ENCODE results near the gene HIRA. TPM values are rescaled to one million over a fixed set of nuclear protein-coding genes. Genes with fewer than 3 reads are reported as not detected.

HIRA gene
- total RNA-seq, 1 donor from 2014 or later: 27.9 TPM

DNA sequence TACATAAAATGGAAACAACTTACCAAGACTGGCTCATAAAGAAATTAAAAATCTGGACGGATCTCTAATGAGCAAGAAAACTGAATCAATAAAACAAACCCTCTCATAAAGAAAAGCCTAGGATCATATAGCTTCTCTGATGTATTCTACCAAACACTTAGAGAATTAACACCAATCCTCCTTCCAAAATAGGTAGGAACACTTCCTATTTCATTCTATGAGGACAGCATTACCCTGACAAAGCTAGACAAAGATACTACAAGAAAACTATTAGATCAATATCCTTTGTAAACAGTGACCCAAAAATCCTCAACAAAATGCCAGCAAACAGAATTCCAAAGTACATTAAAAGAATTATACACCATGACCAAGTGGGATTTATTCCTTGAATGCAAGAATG is 87.1 kb downstream of the HIRA start:
- H3K27me3 ChIP-seq (ENCODE audit: low read depth): no peaks in the 10 kb centered on the region
- no peak overlapping the region for H3K27ac ChIP-seq
- no peak for ATAC-seq
- DNase-seq: no peak
- TF ChIP-seq CTCF (IDR thresholded peaks at IDR 0.05): no peak
- no peaks in the 10 kb centered on the region for H3K9me3 ChIP-seq
- H3K4me1 ChIP-seq: no peaks in the 10 kb centered on the region
- H3K4me3 ChIP-seq: no peak overlapping the region
- intact Hi-C loops (cut with DNase I): no loop called here
- H3K36me3 ChIP-seq: peaks cover 69% of the 10 kb centered on the region

DNA sequence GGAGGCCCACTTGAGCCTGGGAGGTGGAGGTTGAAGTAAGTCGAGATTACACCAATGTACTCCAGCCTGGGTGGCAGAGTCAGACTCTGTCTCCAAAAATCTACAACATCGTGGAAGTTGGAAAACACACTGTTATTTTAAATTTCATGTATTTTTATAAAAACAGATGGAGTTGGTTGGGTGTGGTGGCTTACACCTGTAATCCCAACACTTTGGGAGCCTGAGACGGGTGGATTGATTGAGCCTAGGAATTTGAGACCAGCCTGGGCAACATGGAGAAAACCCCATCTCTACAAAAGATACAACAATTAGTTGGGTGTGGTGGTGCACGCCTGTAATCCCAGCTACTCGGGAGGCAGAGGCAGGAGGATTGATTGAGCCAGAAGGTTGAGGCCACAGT is 88.1 kb downstream of the HIRA start:
- Histone ChIP-seq H3K9me3 (peaks cover 2% of the 10 kb centered on the region), H3K4me3 (no peak overlapping the region), H3K27ac (no peak overlapping the region), H3K4me1 (no peaks in the 10 kb centered on the region), H3K27me3 (ENCODE audit: low read depth) (no peaks in the 10 kb centered on the region), H3K36me3 (peaks cover 65% of the 10 kb centered on the region)
- intact Hi-C loops (cut with DNase I): no loop called here
- no peak for TF ChIP-seq CTCF (IDR thresholded peaks at IDR 0.05)
- DNase-seq: no peak
- no peak for ATAC-seq

DNA sequence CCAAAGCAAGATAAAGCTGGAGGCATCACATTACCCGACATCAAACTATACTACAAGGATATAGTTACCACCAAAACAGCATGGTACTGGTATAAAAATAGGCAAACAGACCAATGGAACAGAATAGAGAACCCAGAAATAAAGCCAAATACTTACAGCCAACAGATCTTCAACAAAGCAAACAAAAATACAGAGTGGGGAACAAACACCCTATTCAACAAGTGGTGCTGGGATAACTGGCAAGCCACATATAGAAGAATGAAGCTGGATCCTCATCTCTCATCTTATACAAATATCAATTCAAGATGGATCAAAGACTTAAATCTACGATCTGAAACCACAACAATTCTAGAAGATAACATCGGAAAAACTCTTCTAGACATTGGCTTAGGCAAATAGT is 90.0 kb downstream of the HIRA start:
- no peak for DNase-seq
- no peak for TF ChIP-seq CTCF (IDR thresholded peaks at IDR 0.05)
- Histone ChIP-seq H3K27me3 (ENCODE audit: low read depth) (no peaks in the 10 kb centered on the region), H3K4me1 (no peaks in the 10 kb centered on the region), H3K36me3 (peaks cover 54% of the 10 kb centered on the region), H3K27ac (no peak overlapping the region), H3K4me3 (no peak overlapping the region), H3K9me3 (peaks cover 22% of the 10 kb centered on the region)
- ATAC-seq: no peak
- intact Hi-C loops (cut with DNase I): no loop called here

GRCh38 chr22:19337137-19337536 is 94.4 kb downstream of the HIRA start:
- no peaks in the 10 kb centered on the region for H3K4me1 ChIP-seq
- no peak overlapping the region for H3K4me3 ChIP-seq
- H3K36me3 ChIP-seq: peaks cover 37% of the 10 kb centered on the region
- H3K27ac ChIP-seq: no peak overlapping the region
- H3K9me3 ChIP-seq: peaks cover 35% of the 10 kb centered on the region
- TF ChIP-seq CTCF (IDR thresholded peaks at IDR 0.05): no peak
- no peaks in the 10 kb centered on the region for H3K27me3 ChIP-seq (ENCODE audit: low read depth)
- ATAC-seq (no peak), DNase-seq (no peak)
- intact Hi-C loops (cut with DNase I): no loop called here

- Histone ChIP-seq H3K27ac (no peak overlapping the region), H3K27me3 (ENCODE audit: low read depth) (no peaks in the 10 kb centered on the region), H3K36me3 (peaks cover 44% of the 10 kb centered on the region), H3K9me3 (peaks cover 35% of the 10 kb centered on the region), H3K4me3 (no peak overlapping the region), H3K4me1 (no peaks in the 10 kb centered on the region)
- no peak for ATAC-seq
- intact Hi-C loops (cut with DNase I): no loop called here
- TF ChIP-seq CTCF (IDR thresholded peaks at IDR 0.05): no peak
- no peak for DNase-seq
These were observed 95.1 kb downstream of the HIRA start for GRCh38 chr22:19336133-19337075.

Data from lower lobe of right lung (tissue), 2 donors.